WTC11 (cell line): Measurements from ENCODE around the gene OR2AJ1.

Experiments used
- HMGXB4 ChIP-seq: sonication (generic); formaldehyde crosslinking; IDR thresholded peaks from 2 replicates; pipeline ENCODE4 v1.8.1; 2023; ENCODE audit warnings: mild to moderate bottlenecking, moderate library complexity, missing genetic modification reagents
- JUN ChIP-seq: sonication (generic); formaldehyde crosslinking; IDR thresholded peaks from 2 replicates; pipeline ENCODE4 v1.8.0; 2023; ENCODE audit warnings: mild to moderate bottlenecking, missing genetic modification reagents
- MAX ChIP-seq: sonication (generic); formaldehyde crosslinking; IDR thresholded peaks from 2 replicates; pipeline ENCODE4 v1.8.0; 2022; ENCODE audit warnings: mild to moderate bottlenecking, missing genetic modification reagents
- NR2C2 ChIP-seq: sonication (generic); formaldehyde crosslinking; IDR thresholded peaks from 2 replicates; pipeline ENCODE4 v1.8.0; 2022; ENCODE audit warnings: mild to moderate bottlenecking, missing genetic modification reagents
- TF ChIP-seq, protein P1 (sequence below): fragments of 200-600 bp; IDR thresholded peaks from 2 replicates; pipeline ENCODE4 v1.8.0; 2022; ENCODE audit warnings: antibody characterized with exemption

DNA sequence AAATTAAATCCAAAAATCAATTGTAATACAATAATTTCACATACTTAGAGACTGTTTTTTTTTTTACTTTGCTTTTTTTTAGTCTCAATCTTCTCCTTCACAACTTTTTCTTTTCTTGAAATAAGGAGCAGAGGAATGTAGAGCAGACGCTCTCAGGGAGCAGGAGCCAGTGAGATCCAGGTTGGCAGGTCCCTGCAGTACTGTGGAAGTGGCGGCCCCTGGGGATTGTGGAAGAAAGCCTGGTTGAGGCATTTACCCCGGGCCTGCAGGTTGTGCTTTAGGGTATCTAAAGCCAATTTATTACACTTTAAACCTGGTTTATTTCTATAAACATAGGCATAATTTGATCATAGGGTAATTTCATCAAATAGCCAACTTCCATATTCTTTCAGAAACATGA, 748 bp upstream of the OR2AJ1 start:
- TF ChIP-seq MAX (CRISPR knock-in tag) (no peak), JUN (CRISPR knock-in tag) (no peak), HMGXB4 (no peak), NR2C2 (CRISPR knock-in tag) (no peak)
- TF ChIP-seq, protein P1, sequence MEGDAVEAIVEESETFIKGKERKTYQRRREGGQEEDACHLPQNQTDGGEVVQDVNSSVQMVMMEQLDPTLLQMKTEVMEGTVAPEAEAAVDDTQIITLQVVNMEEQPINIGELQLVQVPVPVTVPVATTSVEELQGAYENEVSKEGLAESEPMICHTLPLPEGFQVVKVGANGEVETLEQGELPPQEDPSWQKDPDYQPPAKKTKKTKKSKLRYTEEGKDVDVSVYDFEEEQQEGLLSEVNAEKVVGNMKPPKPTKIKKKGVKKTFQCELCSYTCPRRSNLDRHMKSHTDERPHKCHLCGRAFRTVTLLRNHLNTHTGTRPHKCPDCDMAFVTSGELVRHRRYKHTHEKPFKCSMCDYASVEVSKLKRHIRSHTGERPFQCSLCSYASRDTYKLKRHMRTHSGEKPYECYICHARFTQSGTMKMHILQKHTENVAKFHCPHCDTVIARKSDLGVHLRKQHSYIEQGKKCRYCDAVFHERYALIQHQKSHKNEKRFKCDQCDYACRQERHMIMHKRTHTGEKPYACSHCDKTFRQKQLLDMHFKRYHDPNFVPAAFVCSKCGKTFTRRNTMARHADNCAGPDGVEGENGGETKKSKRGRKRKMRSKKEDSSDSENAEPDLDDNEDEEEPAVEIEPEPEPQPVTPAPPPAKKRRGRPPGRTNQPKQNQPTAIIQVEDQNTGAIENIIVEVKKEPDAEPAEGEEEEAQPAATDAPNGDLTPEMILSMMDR: no peak
